Activated B cell treated with CpG ODN at 0.5 μM for 24 hours (primary cell): ENCODE results near the gene PADI1. TPM values are rescaled to one million over a fixed set of nuclear protein-coding genes. Genes with fewer than 3 reads are reported as not detected.
A peak's percentile ranks its signal among the peaks of the same experiment; 100 is the strongest.
"Not testable (repeated sequence)": the region's sequence is repeated elsewhere in the genome, so short reads cannot be mapped to it uniquely, and the experiment has no call there.

Experiments used
- ATAC-seq: fragments of 200-7000 bp; cut with Tn5 transposase; one replicate; pipeline ENCODE4 v1.10.0; 2021; ENCODE audit warnings: low read depth, mild to moderate bottlenecking, moderate library complexity
- CTCF ChIA-PET: fragments of 350-600 bp; sonication (Branson Sonifier 250); formaldehyde crosslinking; loops from one replicate; lab custom pipeline; 2021; ENCODE audit warnings: antibody characterized with exemption; lab: Charles Lee
- POLR2A ChIA-PET: fragments of 350-600 bp; sonication (Branson Sonifier 250); formaldehyde crosslinking; loops from one replicate; lab custom pipeline; 2021; ENCODE audit warnings: antibody characterized with exemption; lab: Charles Lee
- DNase-seq: peaks from one replicate; pipeline ENCODE4 v3.0.0; 2022
- H3K27ac Mint-ChIP-seq: one replicate; pipeline ENCODE4 v1.8.0; 2020; ENCODE audit warnings: mixed read lengths
- H3K27me3 Mint-ChIP-seq: one replicate; pipeline ENCODE4 v1.8.0; 2021; ENCODE audit warnings: mixed read lengths
- H3K36me3 Mint-ChIP-seq: one replicate; pipeline ENCODE4 v1.8.0; 2021; ENCODE audit warnings: low read depth, mixed read lengths
- H3K4me1 Mint-ChIP-seq: one replicate; pipeline ENCODE4 v1.8.0; 2021; ENCODE audit warnings: mixed read lengths
- H3K4me3 Mint-ChIP-seq: one replicate; pipeline ENCODE4 v1.8.0; 2020; ENCODE audit warnings: mild to moderate bottlenecking, mixed read lengths
- H3K9me3 Mint-ChIP-seq: one replicate; pipeline ENCODE4 v1.8.0; 2020; ENCODE audit warnings: mixed read lengths
- CTCF ChIP-seq: fragments of 200-600 bp; IDR thresholded peaks from one replicate; pipeline ENCODE4 v1.8.0; 2022; ENCODE audit warnings: antibody characterized with exemption, mild to moderate bottlenecking
- intact Hi-C: fragments of 100-400 bp; cut with micrococcal nuclease; formaldehyde crosslinking; loops from one replicate; pipeline ENCODE4 v1.15.1; 2024
- total RNA-seq: library from RNA; stranded (reverse); gene quantifications from 2 replicates; pipeline ENCODE4 v1.2.3, GENCODE V29; 2022

The PADI1 gene
- total RNA-seq, 1 donor from 2014 or later: not detected

- Mint-ChIP-seq H3K27me3 (no peaks in the 10 kb centered on the region), H3K4me1 (peaks cover 21% of the 10 kb centered on the region), H3K9me3 (no peaks in the 10 kb centered on the region), H3K4me3 (no peak overlapping the region), H3K36me3 (no peaks in the 10 kb centered on the region), H3K27ac (no peak overlapping the region)
- TF ChIP-seq CTCF: no peak
- ChIA-PET POLR2A (interaction anchor here (3.3 kb wide), 1 partner anchor 111 kb away, joined by 21 read pairs; no protein-coding TSS in a partner anchor), CTCF (interaction anchor here (0.7 to 9.4 kb wide), 6 partner anchors 30 to 177 kb away, joined by 4 to 206 read pairs (median 12); no protein-coding TSS in a partner anchor)
- intact Hi-C loops: loop anchor here (1.0 to 10.0 kb wide), 5 partner anchors 96 to 178 kb away; no protein-coding TSS in a partner anchor
- DNase-seq: no peak
- ATAC-seq: no peak
Measured at GRCh38 chr1:17237561-17237903, 32.6 kb downstream of the PADI1 start.

GRCh38 chr1:17239420-17239819 lies 34.5 kb downstream of the PADI1 start:
- no peak for TF ChIP-seq CTCF
- ChIA-PET CTCF (interaction anchor here (1.0 to 9.4 kb wide), 2 partner anchors 113 to 179 kb away, joined by 4 to 206 read pairs; no protein-coding TSS in a partner anchor), POLR2A (interaction anchor here (1.3 kb wide), 1 partner anchor 98 kb away, joined by 4 read pairs; no protein-coding TSS in a partner anchor)
- ATAC-seq (peak; percentile 76), DNase-seq (no peak)
- H3K4me3 Mint-ChIP-seq: no peak overlapping the region
- peaks cover 9% of the 10 kb centered on the region for H3K4me1 Mint-ChIP-seq
- no peaks in the 10 kb centered on the region for H3K36me3 Mint-ChIP-seq
- no peak overlapping the region for H3K27ac Mint-ChIP-seq
- H3K9me3 Mint-ChIP-seq: no peaks in the 10 kb centered on the region
- intact Hi-C loops: loop anchor here (10.0 kb wide), 1 partner anchor 165 kb away; no protein-coding TSS in a partner anchor
- H3K27me3 Mint-ChIP-seq: no peaks in the 10 kb centered on the region

GRCh38 chr1:17241011-17241779 lies 36.3 kb downstream of the PADI1 start:
- H3K4me1 Mint-ChIP-seq, POLR2A ChIA-PET, H3K9me3 Mint-ChIP-seq, H3K27ac Mint-ChIP-seq, H3K4me3 Mint-ChIP-seq, DNase-seq, ATAC-seq, H3K27me3 Mint-ChIP-seq, H3K36me3 Mint-ChIP-seq, intact Hi-C loops: not testable (repeated sequence)
- CTCF ChIA-PET: interaction anchor here (9.4 kb wide), 1 partner anchor 115 kb away, joined by 206 read pairs; no protein-coding TSS in a partner anchor

GRCh38 chr1:17241780-17242074 lies 36.8 kb downstream of the PADI1 start:
- intact Hi-C loops, H3K27ac Mint-ChIP-seq, H3K9me3 Mint-ChIP-seq, H3K27me3 Mint-ChIP-seq, DNase-seq, ATAC-seq, H3K4me1 Mint-ChIP-seq, POLR2A ChIA-PET, H3K4me3 Mint-ChIP-seq, H3K36me3 Mint-ChIP-seq: not testable (repeated sequence)
- CTCF ChIA-PET: interaction anchor here (9.4 kb wide), 1 partner anchor 116 kb away, joined by 206 read pairs; no protein-coding TSS in a partner anchor

GRCh38 chr1:17243274-17243673 lies 38.3 kb downstream of the PADI1 start:
- intact Hi-C loops: no loop called here
- H3K27me3 Mint-ChIP-seq: peaks cover 5% of the 10 kb centered on the region
- no peaks in the 10 kb centered on the region for H3K36me3 Mint-ChIP-seq
- no peaks in the 10 kb centered on the region for H3K9me3 Mint-ChIP-seq
- no peak for DNase-seq
- ChIA-PET POLR2A (no interaction called here), CTCF (no interaction called here)
- no peaks in the 10 kb centered on the region for H3K4me1 Mint-ChIP-seq
- ATAC-seq: no peak
- H3K27ac Mint-ChIP-seq: no peak overlapping the region
- no peak overlapping the region for H3K4me3 Mint-ChIP-seq
- no peak for TF ChIP-seq CTCF
